Measurements from ENCODE around the gene EEF1B2. TPM values are rescaled to one million over a fixed set of nuclear protein-coding genes. Genes with fewer than 3 reads are reported as not detected.

The EEF1B2 gene
- polyA plus RNA-seq, 1 donor (not counting 4 experiments of a cell fraction or from before 2014, with no cell fraction given), result 1,066 TPM

DNA sequence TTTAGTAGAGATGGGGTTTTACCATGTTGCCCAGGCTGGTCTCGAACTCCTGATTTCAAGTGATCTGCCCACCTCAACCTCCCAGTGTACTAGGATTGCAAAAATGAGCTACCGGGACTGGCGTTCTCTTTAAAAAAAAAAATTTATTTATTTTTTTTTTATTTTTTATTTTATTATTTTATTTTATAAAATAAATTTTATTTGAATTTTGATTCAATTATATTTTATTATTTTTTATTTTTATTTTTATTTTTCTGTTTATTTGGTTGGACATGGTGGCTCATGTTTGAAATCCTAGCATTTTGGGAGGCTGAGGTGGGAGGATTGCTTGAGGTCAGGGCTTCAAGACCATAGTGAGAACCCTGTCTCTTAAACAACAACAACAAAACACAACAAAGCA, 32.5 kb downstream of the EEF1B2 start:
- H3K27ac ChIP-seq (ENCODE audit: control insufficient read depth, insufficient read depth, low read length), result no peak overlapping the region
- H2AFZ ChIP-seq (ENCODE audit: control insufficient read depth, low read length), result no peak overlapping the region
- H3K9me3 ChIP-seq (ENCODE audit: control insufficient read depth, low read depth, low read length), result no peaks in the 10 kb centered on the region
- H3K9ac ChIP-seq (ENCODE audit: control insufficient read depth, extremely low read depth, insufficient read depth, low read length), result no peak overlapping the region
- dilution Hi-C loops (cut with MboI; ENCODE audit: extremely low pct_ligation_motif_present, low sequenced_read_pairs), result no loop called here
- H3K36me3 ChIP-seq (ENCODE audit: control insufficient read depth in 2 of 2, extremely low read depth in 1 of 2, insufficient read depth in 2 of 2, low read length in 2 of 2), result no peaks in the 10 kb centered on the region
- H3K27me3 ChIP-seq (ENCODE audit: control insufficient read depth, extremely low read depth, insufficient read depth, low read length), result no peaks in the 10 kb centered on the region
- no peak for TF ChIP-seq EZH2 (IDR thresholded peaks at IDR 0.05; ENCODE audit: low read length)
- TF ChIP-seq, protein P1, sequence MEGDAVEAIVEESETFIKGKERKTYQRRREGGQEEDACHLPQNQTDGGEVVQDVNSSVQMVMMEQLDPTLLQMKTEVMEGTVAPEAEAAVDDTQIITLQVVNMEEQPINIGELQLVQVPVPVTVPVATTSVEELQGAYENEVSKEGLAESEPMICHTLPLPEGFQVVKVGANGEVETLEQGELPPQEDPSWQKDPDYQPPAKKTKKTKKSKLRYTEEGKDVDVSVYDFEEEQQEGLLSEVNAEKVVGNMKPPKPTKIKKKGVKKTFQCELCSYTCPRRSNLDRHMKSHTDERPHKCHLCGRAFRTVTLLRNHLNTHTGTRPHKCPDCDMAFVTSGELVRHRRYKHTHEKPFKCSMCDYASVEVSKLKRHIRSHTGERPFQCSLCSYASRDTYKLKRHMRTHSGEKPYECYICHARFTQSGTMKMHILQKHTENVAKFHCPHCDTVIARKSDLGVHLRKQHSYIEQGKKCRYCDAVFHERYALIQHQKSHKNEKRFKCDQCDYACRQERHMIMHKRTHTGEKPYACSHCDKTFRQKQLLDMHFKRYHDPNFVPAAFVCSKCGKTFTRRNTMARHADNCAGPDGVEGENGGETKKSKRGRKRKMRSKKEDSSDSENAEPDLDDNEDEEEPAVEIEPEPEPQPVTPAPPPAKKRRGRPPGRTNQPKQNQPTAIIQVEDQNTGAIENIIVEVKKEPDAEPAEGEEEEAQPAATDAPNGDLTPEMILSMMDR (optimal IDR thresholded peaks at IDR 0.05 in 1 of 3, IDR thresholded peaks at IDR 0.05 in 1 of 3, conservative IDR thresholded peaks at IDR 0.05 in 1 of 3; ENCODE audit: extremely low read depth in 1 of 3, insufficient read depth in 2 of 3, low read length in 3 of 3), result no peak
- H3K79me2 ChIP-seq (ENCODE audit: control insufficient read depth, insufficient read depth, low read length), result no peaks in the 10 kb centered on the region
- H3K4me1 ChIP-seq (ENCODE audit: control insufficient read depth, extremely low read depth, insufficient read depth, low read length), result peaks cover 6% of the 10 kb centered on the region
- no peaks in the 10 kb centered on the region for H3K9me1 ChIP-seq (ENCODE audit: control insufficient read depth, extremely low read depth, insufficient read depth, low read length)
- H3K4me3 ChIP-seq (ENCODE audit: control insufficient read depth in 2 of 3, extremely low read depth in 1 of 3, insufficient read depth in 2 of 3, low read depth in 1 of 3, low read length in 3 of 3), result no peak overlapping the region
- DNase-seq (ENCODE audit: low read depth, low spot score) (no peak), FAIRE-seq (no peak)
- H3K4me2 ChIP-seq (ENCODE audit: control insufficient read depth, extremely low read depth, insufficient read depth, low read depth, low read length), result no peak overlapping the region
- H4K20me1 ChIP-seq (ENCODE audit: control insufficient read depth, extremely low read depth, insufficient read depth, low read length), result no peaks in the 10 kb centered on the region

DNA sequence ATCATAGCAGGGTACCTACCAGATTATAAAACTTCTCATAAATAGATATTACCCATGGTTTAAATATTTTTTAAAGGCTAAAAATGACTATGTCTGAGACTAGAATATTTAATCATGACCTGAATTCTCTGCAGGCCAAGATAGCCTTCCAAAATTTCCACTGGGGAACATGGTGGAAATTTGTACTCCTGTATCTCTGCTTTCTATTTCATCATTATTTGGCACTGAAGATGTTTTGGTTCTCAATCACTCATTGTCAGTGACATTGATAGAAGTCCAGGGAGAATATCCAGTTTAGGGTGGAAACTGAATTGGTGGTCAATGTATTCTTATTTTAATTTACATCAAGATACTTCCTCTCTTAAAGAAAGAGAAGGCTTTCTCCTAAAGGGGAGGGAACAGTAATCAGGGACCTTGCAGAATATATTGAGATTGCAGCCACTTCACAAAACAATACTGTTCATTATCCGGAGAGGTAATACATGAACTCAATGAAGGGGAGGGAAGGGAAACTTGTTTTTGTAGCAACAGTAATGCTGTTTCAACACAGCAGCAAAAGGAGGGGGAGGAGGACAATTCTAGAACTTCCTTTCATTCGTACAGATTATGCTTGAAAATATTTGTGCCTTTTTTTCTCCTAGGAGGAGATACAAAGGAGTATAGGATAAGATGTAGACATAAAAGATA, 34.1 kb downstream of the EEF1B2 start:
- DNase-seq (ENCODE audit: low read depth, low spot score), result no peak
- Histone ChIP-seq H3K36me3 (ENCODE audit: control insufficient read depth in 2 of 2, extremely low read depth in 1 of 2, insufficient read depth in 2 of 2, low read length in 2 of 2) (no peaks in the 10 kb centered on the region), H2AFZ (ENCODE audit: control insufficient read depth, low read length) (no peak overlapping the region), H3K9ac (ENCODE audit: control insufficient read depth, extremely low read depth, insufficient read depth, low read length) (no peak overlapping the region), H3K79me2 (ENCODE audit: control insufficient read depth, insufficient read depth, low read length) (no peaks in the 10 kb centered on the region), H3K9me1 (ENCODE audit: control insufficient read depth, extremely low read depth, insufficient read depth, low read length) (no peaks in the 10 kb centered on the region), H3K4me3 (ENCODE audit: control insufficient read depth in 2 of 3, extremely low read depth in 1 of 3, insufficient read depth in 2 of 3, low read depth in 1 of 3, low read length in 3 of 3) (no peak overlapping the region), H3K27ac (ENCODE audit: control insufficient read depth, insufficient read depth, low read length) (no peak overlapping the region), H3K4me2 (ENCODE audit: control insufficient read depth, extremely low read depth, insufficient read depth, low read depth, low read length) (no peak overlapping the region), H3K27me3 (ENCODE audit: control insufficient read depth, extremely low read depth, insufficient read depth, low read length) (no peaks in the 10 kb centered on the region), H3K9me3 (ENCODE audit: control insufficient read depth, low read depth, low read length) (no peaks in the 10 kb centered on the region), H4K20me1 (ENCODE audit: control insufficient read depth, extremely low read depth, insufficient read depth, low read length) (no peaks in the 10 kb centered on the region), H3K4me1 (ENCODE audit: control insufficient read depth, extremely low read depth, insufficient read depth, low read length) (peaks cover 12% of the 10 kb centered on the region)
- dilution Hi-C loops (cut with MboI; ENCODE audit: extremely low pct_ligation_motif_present, low sequenced_read_pairs), result no loop called here
- TF ChIP-seq, protein P1 (optimal IDR thresholded peaks at IDR 0.05 in 1 of 3, IDR thresholded peaks at IDR 0.05 in 1 of 3, conservative IDR thresholded peaks at IDR 0.05 in 1 of 3; ENCODE audit: extremely low read depth in 1 of 3, insufficient read depth in 2 of 3, low read length in 3 of 3), result no peak
- no peak for TF ChIP-seq EZH2 (IDR thresholded peaks at IDR 0.05; ENCODE audit: low read length)
- no peak for FAIRE-seq
